ENCODE results near the gene MTHFD2.

MTHFD2 gene

DNA sequence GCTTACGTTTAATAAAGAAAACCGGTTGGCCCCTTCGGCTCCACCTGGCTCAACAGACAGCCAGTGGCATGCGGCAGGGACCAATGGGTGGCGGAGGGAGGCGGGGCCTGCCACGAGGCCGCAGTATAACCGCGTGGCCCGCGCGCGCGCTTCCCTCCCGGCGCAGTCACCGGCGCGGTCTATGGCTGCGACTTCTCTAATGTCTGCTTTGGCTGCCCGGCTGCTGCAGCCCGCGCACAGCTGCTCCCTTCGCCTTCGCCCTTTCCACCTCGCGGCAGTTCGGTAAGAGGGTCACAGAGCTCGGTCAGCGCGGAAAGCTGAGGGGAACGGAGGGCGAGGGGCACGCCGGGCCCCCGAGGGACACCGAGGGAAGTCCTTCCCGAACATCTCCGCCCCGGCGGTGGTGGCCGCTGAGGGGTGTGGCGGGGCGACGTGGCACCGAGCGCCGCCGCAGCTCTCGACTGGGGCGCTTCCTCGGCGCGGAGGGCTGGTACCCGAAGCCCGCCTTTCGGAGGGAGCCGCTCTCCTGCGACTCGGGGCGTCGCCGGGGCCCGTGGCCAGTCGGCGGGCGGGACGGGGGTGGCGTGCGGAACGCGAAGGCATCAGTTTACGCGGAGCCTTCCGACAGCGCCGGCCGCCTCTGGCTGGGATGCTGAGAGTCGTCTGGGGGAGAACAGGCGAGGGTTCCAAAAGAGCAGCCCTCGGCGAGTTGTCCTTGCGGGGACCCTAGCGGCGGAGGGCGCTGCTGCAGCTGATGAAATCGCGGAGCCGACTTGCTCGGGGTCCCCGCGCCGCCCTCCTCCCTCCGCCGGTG lies at the start of gene MTHFD2:
TSS of gene MTHFD2 (plus strand) at position 155 of the 814 bp plus-strand sequence. CDS start at position 182, 27 bp downstream.
- Mint-ChIP-seq H3K36me3 (ENCODE audit: low read depth) (peaks cover 44% of the 10 kb centered on the region), H3K4me1 (peaks cover 54% of the 10 kb centered on the region), H3K27me3 (no peaks in the 10 kb centered on the region), H3K27ac (peak within 1 kb of the TSS; percentile 100), H3K4me3 (peak within 1 kb of the TSS; percentile 99), H3K9me3 (no peaks in the 10 kb centered on the region)
- DNase-seq (peak; percentile 93), ATAC-seq (peak; percentile 93)

- H3K27ac Mint-ChIP-seq, result no peak overlapping the region
- peaks cover 15% of the 10 kb centered on the region for H3K36me3 Mint-ChIP-seq (ENCODE audit: low read depth)
- no peaks in the 10 kb centered on the region for H3K9me3 Mint-ChIP-seq
- ATAC-seq, result no peak
- H3K4me3 Mint-ChIP-seq, result no peak overlapping the region
- DNase-seq, result no peak
- H3K27me3 Mint-ChIP-seq, result no peaks in the 10 kb centered on the region
- H3K4me1 Mint-ChIP-seq, result peaks cover 4% of the 10 kb centered on the region
Measured at GRCh38 chr2:74149247-74149525, 49.2 kb upstream of the MTHFD2 start.

DNA sequence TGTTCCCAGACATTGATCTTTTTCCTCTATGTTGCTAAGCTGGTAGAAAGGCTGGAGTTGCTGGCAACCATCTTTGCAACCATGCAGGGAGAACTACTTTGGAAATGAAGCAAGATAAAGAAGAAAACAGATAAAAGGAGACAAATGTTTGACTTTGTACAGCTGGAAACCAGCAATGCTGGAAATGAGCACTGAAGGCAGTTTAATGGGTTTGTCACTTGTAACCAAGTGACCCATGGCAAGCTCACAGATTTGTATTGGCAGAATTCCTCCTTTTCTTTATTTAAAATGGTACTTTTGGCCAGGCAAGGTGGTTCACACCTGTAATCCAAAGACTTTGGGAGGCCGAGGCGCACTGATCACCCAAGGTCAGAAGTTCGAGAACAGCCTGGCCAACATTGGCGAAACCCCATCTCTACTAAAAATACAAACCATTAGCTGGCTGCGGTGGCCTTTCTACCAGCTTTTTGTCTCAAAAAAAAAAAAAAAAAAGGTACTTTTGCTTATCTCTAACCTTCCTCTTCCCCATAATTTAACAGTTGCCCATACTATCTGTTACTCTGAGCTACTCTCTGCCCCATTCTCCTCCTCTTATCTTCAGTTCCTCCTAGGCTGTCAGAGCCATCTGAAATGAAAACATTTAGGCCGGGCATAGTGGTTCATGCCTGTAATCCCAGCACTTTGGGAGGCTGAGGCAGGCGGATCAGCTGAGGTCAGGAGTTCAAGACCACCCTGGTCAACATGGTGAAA lies 48.7 kb upstream of the MTHFD2 start:
- no peak overlapping the region for H3K4me3 Mint-ChIP-seq
- peaks cover 18% of the 10 kb centered on the region for H3K36me3 Mint-ChIP-seq (ENCODE audit: low read depth)
- peak overlapping the region; percentile 25 for H3K27ac Mint-ChIP-seq
- ATAC-seq, result no peak
- H3K4me1 Mint-ChIP-seq, result peaks cover 4% of the 10 kb centered on the region
- H3K9me3 Mint-ChIP-seq, result no peaks in the 10 kb centered on the region
- no peaks in the 10 kb centered on the region for H3K27me3 Mint-ChIP-seq
- DNase-seq, result no peak

- Mint-ChIP-seq H3K4me1 (no peaks in the 10 kb centered on the region), H3K36me3 (ENCODE audit: low read depth) (peaks cover 37% of the 10 kb centered on the region), H3K27ac (peak overlapping the region; percentile 21), H3K27me3 (no peaks in the 10 kb centered on the region), H3K9me3 (no peaks in the 10 kb centered on the region), H3K4me3 (no peak overlapping the region)
- DNase-seq, result no peak
- no peak for ATAC-seq
Measured at GRCh38 chr2:74152954-74153353, 45.5 kb upstream of the MTHFD2 start.

- Mint-ChIP-seq H3K4me1 (no peaks in the 10 kb centered on the region), H3K4me3 (no peak overlapping the region), H3K36me3 (ENCODE audit: low read depth) (peaks cover 51% of the 10 kb centered on the region), H3K27me3 (no peaks in the 10 kb centered on the region), H3K9me3 (no peaks in the 10 kb centered on the region), H3K27ac (no peak overlapping the region)
- no peak for DNase-seq
- no peak for ATAC-seq
Measured at GRCh38 chr2:74155830-74156229, 42.6 kb upstream of the MTHFD2 start.

DNA sequence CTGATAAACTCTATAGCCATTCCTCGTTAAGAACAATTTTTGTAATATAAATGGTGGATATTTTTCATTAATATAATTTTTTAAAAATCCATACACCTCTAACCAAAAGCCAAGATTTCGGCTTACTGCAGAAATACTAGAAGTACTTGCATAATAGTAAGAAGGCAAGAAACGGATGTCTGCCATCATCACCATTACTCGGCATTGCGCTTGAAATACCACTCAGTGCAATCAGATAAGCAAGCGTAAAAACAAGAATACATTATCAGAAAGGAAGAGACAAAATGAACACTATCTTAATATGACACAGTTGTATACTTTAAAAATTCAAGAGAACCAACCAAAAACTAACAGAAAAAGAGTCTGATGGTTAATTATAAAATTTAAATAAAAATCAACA lies 35.5 kb upstream of the MTHFD2 start:
- DNase-seq (no peak), ATAC-seq (no peak)
- H3K27me3 Mint-ChIP-seq, result no peaks in the 10 kb centered on the region
- H3K9me3 Mint-ChIP-seq, result no peaks in the 10 kb centered on the region
- peaks cover 53% of the 10 kb centered on the region for H3K36me3 Mint-ChIP-seq (ENCODE audit: low read depth)
- H3K4me1 Mint-ChIP-seq, result peaks cover 9% of the 10 kb centered on the region
- no peak overlapping the region for H3K27ac Mint-ChIP-seq
- no peak overlapping the region for H3K4me3 Mint-ChIP-seq

GRCh38 chr2:74164761-74165160 lies 33.7 kb upstream of the MTHFD2 start:
- Mint-ChIP-seq H3K9me3 (no peaks in the 10 kb centered on the region), H3K4me1 (peaks cover 21% of the 10 kb centered on the region), H3K36me3 (ENCODE audit: low read depth) (peaks cover 54% of the 10 kb centered on the region), H3K4me3 (no peak overlapping the region), H3K27ac (no peak overlapping the region), H3K27me3 (no peaks in the 10 kb centered on the region)
- no peak for ATAC-seq
- DNase-seq, result no peak

DNA sequence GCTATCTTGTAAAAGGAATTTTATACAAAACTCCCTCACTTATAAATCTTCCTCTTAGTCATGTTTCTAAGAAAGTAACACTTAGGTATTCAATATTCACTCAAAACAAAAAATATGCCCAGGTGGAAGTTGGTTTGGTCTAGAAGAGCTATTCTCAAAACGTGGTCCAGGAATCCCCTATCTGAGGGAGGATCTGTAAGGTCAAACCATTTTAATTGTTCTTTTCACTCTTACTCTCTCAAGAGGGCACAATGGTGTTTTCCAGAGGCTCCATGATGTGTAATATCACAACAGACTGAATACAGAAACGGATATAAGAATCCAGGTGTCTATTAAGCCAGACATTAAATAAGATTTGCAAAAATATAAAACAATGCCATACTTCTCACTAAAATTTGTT lies 29.7 kb upstream of the MTHFD2 start:
- DNase-seq (no peak), ATAC-seq (peak; percentile 75)
- Mint-ChIP-seq H3K27ac (peak overlapping the region; percentile 55), H3K4me3 (no peak overlapping the region), H3K9me3 (no peaks in the 10 kb centered on the region), H3K27me3 (no peaks in the 10 kb centered on the region), H3K36me3 (ENCODE audit: low read depth) (peaks cover 66% of the 10 kb centered on the region), H3K4me1 (peaks cover 35% of the 10 kb centered on the region)

DNA sequence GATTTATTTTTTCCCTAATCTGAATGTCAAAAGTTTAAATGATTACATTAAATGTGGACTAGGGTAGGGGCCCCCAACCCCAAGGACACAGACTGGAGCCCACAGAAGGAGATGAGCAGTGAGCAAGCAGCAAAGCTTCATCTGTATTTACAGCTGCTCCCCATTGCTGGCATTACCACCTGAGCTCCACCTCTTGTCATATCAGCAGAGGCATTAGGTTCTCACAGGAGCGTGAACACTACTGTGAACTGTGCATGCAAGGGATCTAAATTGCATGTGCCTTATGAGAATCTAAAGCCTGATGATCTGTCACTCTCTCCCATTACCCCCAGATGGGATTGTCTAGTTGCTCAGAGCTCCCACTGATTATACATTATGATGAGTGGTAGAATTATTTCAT lies 23.5 kb upstream of the MTHFD2 start:
- H3K36me3 Mint-ChIP-seq (ENCODE audit: low read depth), result peaks cover 46% of the 10 kb centered on the region
- H3K27me3 Mint-ChIP-seq, result no peaks in the 10 kb centered on the region
- H3K4me3 Mint-ChIP-seq, result peak overlapping the region; percentile 10
- H3K27ac Mint-ChIP-seq, result peak overlapping the region; percentile 24
- DNase-seq, result no peak
- ATAC-seq, result no peak
- no peaks in the 10 kb centered on the region for H3K9me3 Mint-ChIP-seq
- peaks cover 55% of the 10 kb centered on the region for H3K4me1 Mint-ChIP-seq

DNA sequence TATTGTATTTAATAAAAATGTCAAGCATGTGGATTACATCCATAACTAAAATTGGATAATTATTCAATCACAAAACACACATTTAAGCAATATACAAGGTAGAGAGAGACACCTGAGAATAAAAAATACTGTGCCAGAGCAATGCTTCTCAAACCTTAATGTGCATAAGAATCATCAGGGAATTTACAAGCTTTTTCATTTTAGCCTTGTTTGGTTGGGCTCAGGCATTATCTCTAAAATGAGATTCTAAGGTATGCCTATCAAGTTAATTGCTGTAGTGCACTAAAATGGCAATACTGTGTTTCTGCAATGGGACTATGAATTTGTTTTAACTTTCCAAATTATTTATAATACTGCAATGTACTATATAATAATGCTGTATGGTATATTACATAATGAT lies 20.7 kb upstream of the MTHFD2 start:
- H3K36me3 Mint-ChIP-seq (ENCODE audit: low read depth), result peaks cover 29% of the 10 kb centered on the region
- H3K4me1 Mint-ChIP-seq, result peaks cover 56% of the 10 kb centered on the region
- peak overlapping the region; percentile 90 for H3K27ac Mint-ChIP-seq
- H3K27me3 Mint-ChIP-seq, result no peaks in the 10 kb centered on the region
- H3K4me3 Mint-ChIP-seq, result peak overlapping the region; percentile 92
- no peaks in the 10 kb centered on the region for H3K9me3 Mint-ChIP-seq
- no peak for ATAC-seq
- no peak for DNase-seq

- H3K36me3 Mint-ChIP-seq (ENCODE audit: low read depth), result peaks cover 24% of the 10 kb centered on the region
Measured at GRCh38 chr2:74178211-74179062, 20.0 kb upstream of the MTHFD2 start, which contains the start of gene MOB1A. MOB1A (minus strand) TSS chr2:74178879; CDS start chr2:74178674, 205 bp downstream.

DNA sequence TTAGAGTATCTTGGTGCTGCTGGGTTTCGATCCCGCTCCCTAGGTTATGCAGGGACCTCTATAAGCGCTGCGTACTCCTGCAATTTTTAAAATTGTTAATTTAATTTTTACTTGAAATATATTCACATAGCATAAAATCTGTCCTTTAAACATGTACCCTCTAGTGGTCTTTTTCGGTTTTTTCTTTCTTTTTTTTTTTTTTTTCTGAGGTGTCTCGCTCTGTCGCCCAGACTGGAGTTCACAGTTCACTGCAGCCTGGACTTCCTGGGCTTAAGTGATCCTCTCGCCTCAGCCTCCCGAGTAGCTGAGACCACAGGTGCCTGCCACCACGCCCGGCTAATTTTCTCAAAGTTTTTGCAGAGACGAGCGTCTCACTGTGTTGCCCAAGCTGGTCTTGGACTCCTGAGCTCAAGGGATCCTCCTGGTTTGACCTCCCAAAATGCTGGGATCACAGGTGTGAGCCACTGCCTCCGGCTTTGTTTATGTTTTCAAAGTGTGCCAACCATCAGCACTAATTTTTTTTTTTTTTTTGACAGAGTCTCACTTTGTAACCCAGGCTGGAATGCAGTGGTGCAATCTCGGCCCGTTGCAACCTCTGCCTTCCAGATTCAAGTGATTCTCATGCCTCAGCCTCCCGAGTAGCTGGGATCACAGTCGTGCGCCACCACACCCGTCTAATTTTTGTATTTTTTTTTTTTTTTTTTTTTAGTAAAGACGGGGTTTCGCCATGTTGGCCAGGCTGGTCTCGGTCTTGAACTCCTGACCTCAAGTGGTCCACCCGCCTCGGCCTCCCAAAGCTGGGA lies 19.2 kb upstream of the MTHFD2 start:
- Mint-ChIP-seq H3K27ac (peak overlapping the region; percentile 90), H3K4me3 (peak overlapping the region; percentile 92), H3K4me1 (peaks cover 51% of the 10 kb centered on the region), H3K27me3 (no peaks in the 10 kb centered on the region), H3K36me3 (ENCODE audit: low read depth) (peaks cover 23% of the 10 kb centered on the region), H3K9me3 (no peaks in the 10 kb centered on the region)
- DNase-seq, result no peak
- ATAC-seq, result peak; percentile 12

More at GRCh38 chr2:74178211-74179062, 20.0 kb upstream of the MTHFD2 start, which contains the start of gene MOB1A:
- Mint-ChIP-seq H3K27ac (peak within 1 kb of the TSS; percentile 90), H3K4me1 (peaks cover 51% of the 10 kb centered on the region), H3K27me3 (no peaks in the 10 kb centered on the region), H3K9me3 (no peaks in the 10 kb centered on the region), H3K4me3 (peak within 1 kb of the TSS; percentile 92)
- peak; percentile 98 for DNase-seq
- peak; percentile 95 for ATAC-seq

DNA sequence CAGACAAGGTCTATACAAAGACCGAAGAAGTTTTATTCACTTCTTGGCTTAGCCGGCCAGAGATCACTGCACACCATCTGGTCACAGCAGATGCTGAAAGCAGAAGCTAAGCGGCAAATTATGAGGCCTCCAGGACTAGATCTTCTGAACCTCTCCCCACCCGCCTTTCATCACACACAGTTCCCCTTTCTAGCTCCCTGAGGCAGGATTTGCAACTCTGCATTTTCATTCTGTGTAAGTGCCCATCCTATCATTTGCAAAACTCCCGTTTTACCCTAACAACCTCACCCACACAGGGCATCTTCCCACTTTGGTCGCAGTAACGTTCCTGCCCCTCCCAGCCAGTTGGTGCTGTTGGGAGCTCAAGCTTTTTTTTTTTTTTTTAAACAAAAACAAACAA lies 16.7 kb upstream of the MTHFD2 start:
- ATAC-seq (no peak), DNase-seq (peak; percentile 22)
- H3K4me3 Mint-ChIP-seq, result no peak overlapping the region
- H3K36me3 Mint-ChIP-seq (ENCODE audit: low read depth), result peaks cover 6% of the 10 kb centered on the region
- H3K4me1 Mint-ChIP-seq, result peaks cover 38% of the 10 kb centered on the region
- H3K9me3 Mint-ChIP-seq, result no peaks in the 10 kb centered on the region
- H3K27ac Mint-ChIP-seq, result peak overlapping the region; percentile 70
- H3K27me3 Mint-ChIP-seq, result no peaks in the 10 kb centered on the region

- H3K4me1 Mint-ChIP-seq, result peaks cover 32% of the 10 kb centered on the region
- no peak for DNase-seq
- ATAC-seq, result no peak
- no peaks in the 10 kb centered on the region for H3K36me3 Mint-ChIP-seq (ENCODE audit: low read depth)
- peak overlapping the region; percentile 8 for H3K27ac Mint-ChIP-seq
- no peak overlapping the region for H3K4me3 Mint-ChIP-seq
- H3K9me3 Mint-ChIP-seq, result no peaks in the 10 kb centered on the region
- H3K27me3 Mint-ChIP-seq, result no peaks in the 10 kb centered on the region
Measured at GRCh38 chr2:74183878-74184277, 14.5 kb upstream of the MTHFD2 start.
